ENCODE measurements around the gene TENM4.

TENM4 gene

GRCh38 chr11:78935398-78936068 lies 505.3 kb downstream of the TENM4 start:
- no peak for DNase-seq (ENCODE audit: low read depth)

- no peak for DNase-seq (ENCODE audit: low read depth)
Measured at GRCh38 chr11:78933350-78933749, 507.5 kb downstream of the TENM4 start.

- DNase-seq (ENCODE audit: low read depth): no peak
Measured at GRCh38 chr11:78932757-78933156, 508.1 kb downstream of the TENM4 start.

GRCh38 chr11:78931891-78932290 lies 508.9 kb downstream of the TENM4 start:
- DNase-seq (ENCODE audit: low read depth): no peak

GRCh38 chr11:78930810-78931523 lies 509.9 kb downstream of the TENM4 start:
- no peak for DNase-seq (ENCODE audit: low read depth)

GRCh38 chr11:78929906-78930220 lies 511.0 kb downstream of the TENM4 start:
- DNase-seq (ENCODE audit: low read depth): no peak

- DNase-seq (ENCODE audit: low read depth): no peak
Measured at GRCh38 chr11:78929207-78929905, 511.5 kb downstream of the TENM4 start.

GRCh38 chr11:78927511-78927910 lies 513.3 kb downstream of the TENM4 start:
- DNase-seq (ENCODE audit: low read depth): no peak

- no peak for DNase-seq (ENCODE audit: low read depth)
Measured at GRCh38 chr11:78926633-78927338, 514.0 kb downstream of the TENM4 start.

GRCh38 chr11:78925387-78925786 lies 515.4 kb downstream of the TENM4 start:
- DNase-seq (ENCODE audit: low read depth): no peak

- no peak for DNase-seq (ENCODE audit: low read depth)
Measured at GRCh38 chr11:78922859-78923625, 517.8 kb downstream of the TENM4 start.

GRCh38 chr11:78921509-78921908 lies 519.3 kb downstream of the TENM4 start:
- DNase-seq (ENCODE audit: low read depth): no peak

GRCh38 chr11:78920329-78920728 lies 520.5 kb downstream of the TENM4 start:
- DNase-seq (ENCODE audit: low read depth): no peak

GRCh38 chr11:78916759-78917158 lies 524.1 kb downstream of the TENM4 start:
- DNase-seq (ENCODE audit: low read depth): no peak

GRCh38 chr11:78914503-78914902 lies 526.3 kb downstream of the TENM4 start:
- no peak for DNase-seq (ENCODE audit: low read depth)

GRCh38 chr11:78912778-78913177 lies 528.1 kb downstream of the TENM4 start:
- no peak for DNase-seq (ENCODE audit: low read depth)

GRCh38 chr11:78910322-78910721 lies 530.5 kb downstream of the TENM4 start:
- no peak for DNase-seq (ENCODE audit: low read depth)

- no peak for DNase-seq (ENCODE audit: low read depth)
Measured at GRCh38 chr11:78909386-78909785, 531.4 kb downstream of the TENM4 start.

GRCh38 chr11:78907636-78908035 lies 533.2 kb downstream of the TENM4 start:
- DNase-seq (ENCODE audit: low read depth): no peak

GRCh38 chr11:78906566-78906965 lies 534.3 kb downstream of the TENM4 start:
- no peak for DNase-seq (ENCODE audit: low read depth)

- no peak for DNase-seq (ENCODE audit: low read depth)
Measured at GRCh38 chr11:78905756-78906155, 535.1 kb downstream of the TENM4 start.
